NCI-H2196 (cell line): ENCODE results near the gene COPZ2.
A peak's percentile ranks its signal among the peaks of the same experiment; 100 is the strongest.
"Not testable (repeated sequence)": the region's sequence is repeated elsewhere in the genome, so short reads cannot be mapped to it uniquely, and the experiment has no call there.

Experiments
- DNase-seq: peaks from one replicate; lab custom pipeline; 2025; ENCODE audit not compliant: unreplicated experiment; lab: John Stamatoyannopoulos, UW

COPZ2 gene

DNA sequence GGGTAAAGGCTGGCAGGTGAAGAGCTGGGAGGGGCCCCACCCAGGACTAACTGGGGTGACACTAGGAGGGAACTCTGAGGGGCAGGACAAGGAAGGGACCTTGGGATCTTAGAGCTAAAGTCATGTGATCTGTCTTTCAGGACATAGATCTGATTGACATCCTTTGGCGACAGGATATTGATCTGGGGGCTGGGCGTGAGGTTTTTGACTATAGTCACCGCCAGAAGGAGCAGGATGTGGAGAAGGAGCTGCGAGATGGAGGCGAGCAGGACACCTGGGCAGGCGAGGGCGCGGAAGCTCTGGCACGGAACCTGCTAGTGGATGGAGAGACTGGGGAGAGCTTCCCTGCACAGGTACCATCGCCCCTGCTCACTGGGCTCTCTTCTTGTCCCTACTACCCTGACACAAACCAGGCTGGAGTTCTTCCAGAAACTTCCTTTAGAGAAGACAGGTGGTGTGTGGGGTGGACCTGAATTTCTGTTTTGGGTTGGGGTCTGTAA is 18.7 kb upstream of the COPZ2 start:
- DNase-seq: no peak

GRCh38 chr17:48055531-48056245 is 18.1 kb upstream of the COPZ2 start:
- no peak for DNase-seq

- DNase-seq: peak; percentile 96
Observed at GRCh38 chr17:48054238-48055185, 16.9 kb upstream of the COPZ2 start.

DNA sequence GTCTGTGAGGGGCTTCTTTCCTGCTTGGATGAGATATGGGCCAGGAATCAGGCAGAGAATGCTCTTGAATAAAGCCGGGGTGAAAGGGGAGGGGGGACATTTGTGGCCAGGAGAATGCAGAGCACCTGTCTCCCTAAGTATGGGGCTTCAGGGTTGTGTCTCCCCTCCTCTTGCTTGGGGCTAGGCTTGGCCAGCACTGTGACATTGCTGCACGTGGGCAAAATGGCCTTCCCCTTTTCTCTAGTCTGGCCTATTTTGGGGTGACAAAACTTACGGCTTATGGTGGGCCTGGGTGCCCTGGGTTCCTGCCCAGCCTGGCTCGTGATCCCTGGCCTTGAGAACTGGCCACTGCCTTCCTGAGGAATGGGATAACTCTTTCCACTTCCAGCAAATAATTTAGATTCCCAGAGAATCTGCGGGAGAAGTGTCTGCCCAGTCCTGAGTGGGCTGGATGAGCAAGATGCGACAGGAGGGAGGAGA is 16.2 kb upstream of the COPZ2 start:
- no peak for DNase-seq

- peak; percentile 84 for DNase-seq
Observed at GRCh38 chr17:48052956-48053757, 15.6 kb upstream of the COPZ2 start.

- DNase-seq: no peak
Observed at GRCh38 chr17:48051706-48052486, 14.3 kb upstream of the COPZ2 start.

- no peak for DNase-seq
Observed at GRCh38 chr17:48051283-48051682, 13.7 kb upstream of the COPZ2 start.

GRCh38 chr17:48048384-48049126 is 11.0 kb upstream of the COPZ2 start:
- DNase-seq: peak; percentile 77

DNA sequence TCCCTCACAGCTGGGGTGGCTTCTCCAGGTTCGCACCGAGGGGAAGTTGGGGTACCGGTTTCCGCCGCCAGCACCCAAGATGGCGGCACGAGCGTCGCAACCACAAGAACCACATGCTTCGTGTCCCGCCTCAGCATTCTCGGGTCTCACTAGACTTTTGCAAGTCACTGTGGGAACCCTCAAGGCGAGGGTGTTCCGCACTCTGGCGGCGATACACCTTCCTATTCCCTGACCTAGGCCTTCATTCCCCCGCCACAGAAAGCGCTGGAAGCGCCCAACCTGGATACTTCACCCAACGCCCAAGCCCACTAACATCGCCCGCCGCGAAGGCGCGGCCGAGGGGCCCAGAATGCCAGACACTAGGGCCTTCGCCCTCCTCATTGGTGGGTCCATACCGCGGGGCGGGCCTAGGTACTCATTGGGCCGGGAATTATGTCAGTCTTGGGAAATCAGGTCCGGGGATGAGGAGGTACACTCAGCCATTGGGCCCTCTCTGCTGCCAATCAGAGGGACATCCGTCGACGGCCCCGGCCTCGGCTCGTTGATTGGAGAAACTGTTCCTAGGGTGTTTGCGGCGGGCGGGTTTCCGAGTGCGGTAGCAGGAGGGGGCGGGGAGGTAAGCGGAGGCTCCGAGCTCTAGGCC is 10.3 kb upstream of the COPZ2 start, which contains the start of gene NFE2L1:
Gene NFE2L1 (plus strand): TSS at position 619 of the 643 bp plus-strand sequence. CDS start 2,760 bp downstream, outside the sequence.
- DNase-seq: peak; percentile 98

DNA sequence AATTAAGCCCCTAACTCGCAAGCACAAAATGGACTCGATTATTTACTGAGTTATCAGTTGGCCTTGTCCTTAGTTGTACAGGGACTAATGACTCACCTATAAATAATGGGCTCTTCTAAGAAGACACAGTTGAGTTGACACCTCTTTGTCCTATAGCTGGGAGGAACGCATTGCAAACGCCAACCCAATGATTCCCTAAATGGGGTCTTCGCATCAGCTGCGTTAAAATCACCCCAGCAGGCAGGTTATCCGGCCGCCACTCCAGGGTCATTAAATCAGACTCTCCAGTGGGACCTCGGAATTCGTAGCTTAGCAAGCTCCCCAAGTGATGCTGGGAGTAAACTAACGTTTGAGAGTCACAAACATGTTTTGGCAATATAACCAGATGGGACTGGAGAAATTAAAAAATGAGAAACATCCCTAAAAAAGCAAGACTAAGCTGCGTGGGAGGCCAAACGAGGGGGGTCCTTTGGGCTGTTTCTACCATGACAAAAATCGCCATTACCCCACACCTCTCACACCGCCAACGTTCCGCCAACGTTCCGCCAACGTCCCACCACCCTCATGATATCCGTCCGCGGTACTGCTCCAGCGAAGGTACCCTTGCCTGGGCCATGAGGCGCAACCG is 9.6 kb upstream of the COPZ2 start:
- DNase-seq: no peak

DNA sequence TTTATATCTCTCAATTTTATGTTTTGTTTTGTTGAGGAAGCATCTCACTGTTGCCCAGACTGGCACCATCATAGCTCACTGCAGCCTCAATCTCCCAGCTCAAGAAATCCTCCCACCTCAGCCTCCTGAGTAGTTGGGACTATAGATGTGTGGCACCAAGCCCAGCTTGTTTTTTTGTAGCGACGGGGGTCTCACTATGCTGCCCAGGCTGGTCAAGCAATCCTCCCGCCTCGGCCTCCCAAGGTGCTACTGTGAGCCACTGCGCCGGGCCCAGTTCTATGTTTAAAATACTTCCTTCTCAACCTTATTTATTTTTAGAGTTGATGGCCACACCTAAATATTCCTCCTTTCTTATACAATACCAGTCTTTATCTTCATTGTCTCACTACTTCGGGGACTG is 8.7 kb upstream of the COPZ2 start:
- no peak for DNase-seq

- DNase-seq: peak; percentile 30
Observed at GRCh38 chr17:48045316-48046001, 7.9 kb upstream of the COPZ2 start.

DNA sequence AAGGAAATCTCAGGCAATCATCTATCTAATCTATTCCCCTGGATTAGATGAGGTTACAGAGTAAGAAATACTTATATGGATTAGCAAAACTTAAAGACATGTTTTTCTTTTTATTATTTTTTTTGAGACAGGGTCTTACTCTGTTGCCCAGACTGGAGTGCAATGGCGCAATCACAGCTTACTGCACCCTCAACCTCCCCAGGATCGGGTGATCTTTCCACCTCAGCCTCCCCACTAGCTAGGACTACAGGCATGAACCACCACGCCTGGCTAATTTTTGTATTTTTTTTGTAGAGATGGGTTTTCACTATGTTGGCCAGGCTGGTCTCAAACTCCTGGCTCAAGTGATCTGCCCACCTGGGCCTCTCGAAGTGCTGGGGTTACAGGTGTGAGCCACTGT is 7.3 kb upstream of the COPZ2 start:
- DNase-seq: no peak

- no peak for DNase-seq
Observed at GRCh38 chr17:48043176-48043575, 5.6 kb upstream of the COPZ2 start.

DNA sequence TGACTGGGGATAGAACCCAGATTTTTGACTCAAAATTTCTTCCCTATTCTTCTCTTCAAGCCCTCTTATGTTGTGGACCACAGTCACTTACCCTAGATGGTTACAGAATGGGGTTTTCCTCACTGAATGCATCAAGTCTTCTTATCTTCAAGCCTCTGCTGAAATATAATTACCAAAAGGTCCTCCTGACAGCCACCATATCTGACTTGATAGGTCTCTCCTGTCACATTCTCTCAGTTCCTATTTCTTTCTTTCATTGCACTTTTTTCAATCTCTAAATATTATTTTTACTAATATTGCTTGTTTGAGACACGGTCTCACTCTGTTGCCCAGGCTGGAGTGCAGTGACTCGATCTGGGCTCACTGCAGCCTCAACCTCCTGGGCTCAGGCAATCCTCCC is 1.1 kb upstream of the COPZ2 start:
- no peak for DNase-seq

- no peak for DNase-seq
Observed at GRCh38 chr17:48037838-48038323, 284 bp upstream of the COPZ2 start.

- no peak for DNase-seq
Observed at GRCh38 chr17:48036693-48037035, 933 bp downstream of the COPZ2 start.

- DNase-seq: not testable (repeated sequence)
Observed at GRCh38 chr17:48034734-48035133, 2.9 kb downstream of the COPZ2 start.
